GM12878 (cell line): ENCODE data around the gene SCEL. TPM values are rescaled to one million over a fixed set of nuclear protein-coding genes. Genes with fewer than 3 reads are reported as not detected.

Experiments used
- ATAC-seq: fragments of 200-7000 bp; cut with Tn5 transposase; 3 replicates; pipeline ENCODE4 v1.9.1; 2020; ENCODE audit warnings: mild to moderate bottlenecking, moderate library complexity
- BruUV-seq: library from RNA; stranded (reverse); fragments of 400-500 nt; replicated peaks from 2 replicates; lab custom pipeline; 2021; lab: Mats Ljungman, UMichigan
- CTCF ChIA-PET: fragments of 300-600 bp; sonication (Branson Sonifier 250); formaldehyde crosslinking; extraction: SDS; loops from one replicate; lab custom pipeline; 2021; ENCODE audit warnings: inconsistent platforms; lab: Yijun Ruan, JAX
- POLR2A ChIA-PET: fragments of 350-600 bp; formaldehyde crosslinking; extraction: SDS; loops from one replicate; lab custom pipeline; 2021; ENCODE audit warnings: inconsistent platforms; lab: Charles Lee
- RAD21 ChIA-PET: fragments of 300-600 bp; sonication (Branson Sonifier 250); formaldehyde crosslinking; loops from one replicate; lab custom pipeline; 2023; ENCODE audit warnings: antibody characterized with exemption; ENCODE audit not compliant: unreplicated experiment; lab: Charles Lee
- SMC1A ChIA-PET: fragments of 300-600 bp; sonication (Branson Sonifier 250); formaldehyde crosslinking; loops from one replicate; lab custom pipeline; 2023; ENCODE audit not compliant: unreplicated experiment, uncharacterized antibody; lab: Charles Lee
- DNase-seq: peaks from one replicate; pipeline ENCODE4 v3.0.0-alpha.2; 2011; ENCODE audit warnings: low read depth, low spot score
- FAIRE-seq: peaks from 3 replicates; lab custom pipeline; 2011; peaks lifted over from hg19 to GRCh38; lab: Jason Lieb, UNC
- H2AFZ ChIP-seq: 2 replicates; pipeline ENCODE4 v1.6.0; 2011; ENCODE audit warnings: low read depth, low read length, control low read depth; ENCODE audit not compliant: control insufficient read depth
- H3K27ac ChIP-seq: 2 replicates; pipeline ENCODE4 v1.5.1; 2011; ENCODE audit warnings: control low read depth; ENCODE audit not compliant: control insufficient read depth, insufficient read depth
- H3K27me3 ChIP-seq, 2 experiments: replicated peaks in 1 of 2; 2 replicates each; pipeline versions ENCODE4 v1.6.0 to v1.6.1; 2011; ENCODE audit warnings: low read length in 1 of 2; ENCODE audit not compliant: control insufficient read depth in 2 of 2, insufficient read depth in 2 of 2
- H3K36me3 ChIP-seq, 2 experiments: 2 replicates each; pipeline ENCODE4 v1.5.1; 2011; ENCODE audit warnings: low read length in 1 of 2; ENCODE audit not compliant: control insufficient read depth in 2 of 2, insufficient read depth in 2 of 2
- H3K4me1 ChIP-seq: 2 replicates; pipeline ENCODE4 v1.6.1; 2011; ENCODE audit warnings: mild to moderate bottlenecking, low read length, moderate library complexity, mixed read lengths; ENCODE audit not compliant: control insufficient read depth, insufficient read depth
- H3K4me2 ChIP-seq: 2 replicates; pipeline ENCODE4 v1.6.0; 2011; ENCODE audit warnings: control low read depth; ENCODE audit not compliant: control insufficient read depth, insufficient read depth
- H3K4me3 ChIP-seq: fragments of 200-600 bp; sonication (generic); 2 replicates; pipeline ENCODE4 v1.5.1; 2016
- H3K79me2 ChIP-seq: 2 replicates; pipeline ENCODE4 v1.6.0; 2011; ENCODE audit warnings: low read length; ENCODE audit not compliant: control insufficient read depth, insufficient read depth
- H3K9ac ChIP-seq: 2 replicates; pipeline ENCODE4 v1.8.0; 2011; ENCODE audit warnings: low read length, control low read depth, mixed read lengths; ENCODE audit not compliant: control insufficient read depth, insufficient read depth
- H3K9me3 ChIP-seq: replicated peaks from 3 replicates; pipeline ENCODE4 v1.5.1; 2011; ENCODE audit warnings: mild to moderate bottlenecking, low read length; ENCODE audit not compliant: control insufficient read depth, insufficient read depth
- H4K20me1 ChIP-seq: 2 replicates; pipeline ENCODE4 v1.6.0; 2011; ENCODE audit not compliant: control insufficient read depth, insufficient read depth
- ASH2L ChIP-seq: fragments of 300-600, 200-600 bp; sonication (generic); IDR thresholded peaks from 2 replicates; pipeline ENCODE4 v1.6.1; 2017; ENCODE audit warnings: low read depth, mild to moderate bottlenecking, borderline replicate concordance
- CTCF ChIP-seq, 3 experiments: IDR thresholded peaks in 2 of 3; conservative IDR thresholded peaks in 1 of 3; 2 replicates each; pipeline ENCODE4 v1.5.1; 2011; ENCODE audit warnings: low read depth in 3 of 3, low read length in 3 of 3, mild to moderate bottlenecking in 3 of 3, control low read depth in 2 of 3, moderate library complexity in 2 of 3, inconsistent platforms in 1 of 3, mixed read lengths in 1 of 3; ENCODE audit not compliant: control insufficient read depth in 2 of 3, insufficient read depth in 1 of 3; ENCODE audit errors: extremely low read depth in 1 of 3
- TBL1XR1 ChIP-seq: IDR thresholded peaks from 2 replicates; pipeline ENCODE4 v1.6.1; 2012; ENCODE audit warnings: low read depth, low read length, improper control_type of control experiment
- ZBTB11 ChIP-seq: fragments of 450-650 bp; formaldehyde crosslinking; IDR thresholded peaks from 2 replicates; pipeline ENCODE4 v1.5.0; 2022; ENCODE audit warnings: mild to moderate bottlenecking, missing genetic modification characterization
- ZNF24 ChIP-seq: fragments of 450-650 bp; IDR thresholded peaks from 2 replicates; pipeline ENCODE4 v1.6.1; 2017; ENCODE audit warnings: antibody characterized with exemption, mild to moderate bottlenecking
- WGBS: methylation state at CpG from one replicate; pipeline ENCODE4 v1.1.6; 2016; ENCODE audit warnings: low lambda C conversion rate; ENCODE audit not compliant: insufficient replicate concordance, insufficient coverage; ENCODE audit errors: missing lambda C conversion rate; 5-methylcytosine and 5-hydroxymethylcytosine counted together
- in situ Hi-C: fragments of 300-500 bp; cut with MboI; formaldehyde crosslinking; loops from 9 replicates; pipeline ENCODE4 v1.14.3; 2018; ENCODE audit warnings: mixed read lengths
- intact Hi-C: fragments of 100-400 bp; cut with micrococcal nuclease; formaldehyde crosslinking; loops from one replicate; pipeline ENCODE4 v1.14.2; 2022; ENCODE audit not compliant: unreplicated experiment
- polyA plus RNA-seq, 11 experiments: library from polyadenylated mRNA; depleted of rRNA in 4 of 11; unstranded in 6 of 11; stranded (reverse) in 5 of 11; fragments of >200 nt; fragmentation: Nextera tagmentation in 4 of 11; fragmentation: Illumina TruSeq in 1 of 11; extraction: Ambion mirVana in 4 of 11; extraction: Trizol in 1 of 11; gene quantifications; 1 replicate in 1 of 11; 2 replicates in 10 of 11; pipeline versions ENCODE4 v1.2.1 to v1.2.3, GENCODE V29; 2011 to 2016; ENCODE audit warnings: inconsistent platforms in 2 of 11, missing spikeins in 2 of 11, low read depth in 1 of 11
- total RNA-seq, 4 experiments: library from RNA; depleted of rRNA in 3 of 4; stranded (reverse); fragments of >200 nt in 3 of 4; fragmentation: Illumina TruSeq in 1 of 4; extraction: Trizol in 1 of 4; gene quantifications; 2 replicates each; pipeline versions ENCODE4 v1.2.1 to v1.2.3, GENCODE V29; 2013 to 2021

SCEL gene
- total and polyA plus RNA-seq, 10 of the 15 experiments (the other 5 are each of a cell fraction or from before 2014, with no cell fraction given), result 0.09 to 0.68 (median 0.16) TPM; not detected in 1

- no TSS peak for BruUV-seq
- Histone ChIP-seq H3K4me3 (no peak overlapping the region), H3K27ac (no peak overlapping the region), H3K4me2 (no peak overlapping the region), H3K9ac (no peak overlapping the region), H3K36me3 (no peaks in the 10 kb centered on the region), H4K20me1 (no peaks in the 10 kb centered on the region), H3K9me3 (no peaks in the 10 kb centered on the region), H3K4me1 (no peaks in the 10 kb centered on the region), H3K79me2 (no peaks in the 10 kb centered on the region), H2AFZ (no peak overlapping the region), H3K27me3 (no peaks in the 10 kb centered on the region)
- ATAC-seq (no peak), FAIRE-seq (no peak), DNase-seq (no peak)
- ChIA-PET POLR2A (no interaction called here), SMC1A (interaction anchor here (0.6 kb wide), 1 partner anchor 295 kb away, joined by 3 read pairs; no protein-coding TSS in a partner anchor), CTCF (no interaction called here), RAD21 (no interaction called here)
- intact Hi-C loops, result no loop called here
- in situ Hi-C loops, result no loop called here
- 29% methylated on average over 5 of the region's 5 CpGs for WGBS
- TF ChIP-seq ZBTB11 (CRISPR knock-in tag), result no peak
- TF ChIP-seq ASH2L, result no peak
- no peak for TF ChIP-seq ZNF24
- TF ChIP-seq CTCF (IDR thresholded peaks at IDR 0.05 in 2 of 3, conservative IDR thresholded peaks at IDR 0.05 in 1 of 3; ENCODE audit: control insufficient read depth in 2 of 3, extremely low read depth in 1 of 3, insufficient read depth in 1 of 3, low read depth in 3 of 3, low read length in 3 of 3), result no peak
- TF ChIP-seq TBL1XR1, result no peak
- TF ChIP-seq, all 136 proteins: peak for 0
These were observed 143.3 kb downstream of the SCEL start for GRCh38 chr13:77678691-77679235.
